Fibroblast of skin of right quadriceps (primary cell): ENCODE results near the gene MAEL.

ENCODE experiments used
- DNase-seq: peaks from one replicate; pipeline ENCODE4 v3.0.0-alpha.2; 2013

The MAEL gene

DNA sequence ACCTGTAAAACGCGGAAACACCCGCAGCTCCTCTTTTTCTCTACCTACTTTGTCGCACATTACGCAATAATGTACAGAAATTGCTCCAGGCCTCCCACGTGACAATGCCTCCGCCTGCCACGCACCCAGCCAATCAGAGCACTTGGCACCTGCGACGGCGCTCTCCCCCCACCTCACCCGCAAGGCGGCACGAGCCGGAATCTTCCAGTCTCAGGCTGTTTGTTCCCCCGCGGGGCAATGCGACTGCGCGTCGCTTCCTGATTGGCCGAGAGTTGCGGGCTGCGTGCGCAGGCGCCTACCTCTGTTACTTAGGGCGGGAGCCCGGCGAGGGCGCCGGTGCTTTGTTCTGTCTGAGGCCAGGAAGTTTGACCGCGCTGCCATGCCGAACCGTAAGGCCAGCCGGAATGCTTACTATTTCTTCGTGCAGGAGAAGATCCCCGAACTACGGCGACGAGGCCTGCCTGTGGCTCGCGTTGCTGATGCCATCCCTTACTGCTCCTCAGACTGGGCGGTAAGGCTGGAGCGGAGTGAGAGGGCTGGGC is at the start of gene MAEL:
TSS of gene MAEL (plus strand) at position 307 of the 542 bp plus-strand sequence. CDS start at position 380, 73 bp downstream.
- no peak for DNase-seq

DNA sequence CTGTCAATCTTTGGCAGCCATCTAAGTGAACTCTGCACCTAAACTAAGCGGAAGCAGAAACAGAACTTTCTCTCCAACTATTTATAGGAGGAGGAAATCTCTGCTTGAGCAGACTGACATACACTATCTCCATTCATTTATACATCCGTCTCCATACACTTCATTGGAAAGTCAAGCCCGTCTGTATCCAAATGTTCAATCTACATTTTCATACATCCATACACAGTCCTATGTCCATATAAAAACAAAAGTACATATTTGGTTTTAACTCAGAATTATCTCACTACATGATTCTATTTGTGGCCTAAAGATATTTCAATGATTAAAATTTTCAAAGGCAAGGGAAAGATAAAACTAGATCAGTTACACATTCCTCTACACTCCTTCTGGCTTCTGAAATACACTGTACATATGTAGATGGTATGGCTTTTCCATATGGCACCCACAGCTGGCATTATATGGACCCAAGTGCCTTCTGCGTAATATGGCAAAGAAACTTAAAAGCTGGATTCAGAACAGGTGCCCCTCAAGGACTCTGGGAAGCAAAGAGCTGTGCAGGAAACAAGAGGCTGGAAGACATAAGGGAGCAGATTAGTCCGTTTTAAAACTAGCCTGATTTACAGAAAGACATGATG is 49.2 kb upstream of the MAEL start:
- no peak for DNase-seq

DNA sequence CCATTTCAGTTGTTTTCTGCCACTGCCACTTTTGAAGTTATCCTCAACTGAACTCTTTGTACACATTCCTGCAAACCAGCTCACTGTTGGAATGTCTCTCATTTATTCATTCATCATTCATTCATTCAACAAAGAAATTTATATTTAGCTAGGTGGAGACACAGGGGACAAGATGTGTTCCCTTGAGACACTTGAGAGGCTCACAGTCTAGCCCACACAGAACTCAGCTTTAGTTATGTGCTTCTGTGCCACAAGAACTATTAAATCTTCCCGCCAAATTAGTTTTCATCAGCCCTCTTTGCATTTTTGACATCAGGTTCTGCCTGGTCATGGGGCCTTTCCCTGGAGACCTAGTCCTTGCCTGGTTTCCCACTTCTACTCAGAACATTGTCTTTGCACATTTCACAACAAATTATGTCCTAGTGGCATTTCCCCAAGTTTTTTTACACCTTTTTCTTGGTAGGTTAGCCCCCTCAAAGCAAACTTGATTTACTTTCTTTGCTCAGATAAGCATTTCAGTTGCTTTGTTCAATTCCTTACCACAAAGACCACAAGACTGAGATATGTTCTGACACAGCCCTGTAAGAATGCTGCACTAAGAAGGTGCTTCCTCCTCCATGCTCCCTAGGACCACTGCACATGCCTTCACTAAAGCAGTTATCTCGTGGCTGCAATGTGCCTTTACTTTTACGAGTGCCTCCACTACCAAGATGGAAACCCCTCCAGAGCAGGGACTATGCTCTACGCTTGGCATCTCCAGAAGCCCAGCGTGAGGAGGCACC is 44.7 kb upstream of the MAEL start:
- DNase-seq, result peak; percentile 72

DNA sequence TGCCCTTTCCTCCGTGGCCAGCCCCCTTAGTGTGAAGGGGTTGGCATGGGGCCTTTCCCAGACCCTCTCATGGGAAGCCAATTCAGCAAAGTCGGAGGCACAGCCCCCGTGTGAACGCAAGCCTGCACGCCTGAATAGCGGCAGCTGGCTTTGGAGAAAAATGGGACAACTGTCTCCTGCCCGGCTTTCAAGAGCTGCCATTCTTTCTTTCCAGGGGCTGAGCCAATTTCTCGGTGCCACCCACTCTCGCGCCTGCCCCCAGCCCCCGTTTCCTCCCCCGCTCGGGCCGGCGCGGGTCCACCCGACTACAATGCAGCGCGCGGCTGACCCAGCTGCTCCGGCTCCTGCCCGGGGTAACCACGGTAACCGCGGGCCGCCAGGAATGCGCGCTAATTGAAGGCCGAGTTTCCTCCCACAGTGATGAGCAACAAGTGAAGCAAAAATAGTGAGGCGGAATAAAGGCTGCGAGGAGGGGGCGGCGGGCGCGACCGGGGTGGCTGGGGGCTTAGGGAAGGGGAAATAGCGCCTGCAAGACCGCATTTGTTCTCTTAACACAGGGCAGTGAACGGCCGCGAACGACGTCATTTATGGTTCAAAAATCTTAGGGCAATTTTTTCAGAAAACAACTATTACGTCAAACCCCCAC is 41.6 kb upstream of the MAEL start:
- DNase-seq, result peak; percentile 44

DNA sequence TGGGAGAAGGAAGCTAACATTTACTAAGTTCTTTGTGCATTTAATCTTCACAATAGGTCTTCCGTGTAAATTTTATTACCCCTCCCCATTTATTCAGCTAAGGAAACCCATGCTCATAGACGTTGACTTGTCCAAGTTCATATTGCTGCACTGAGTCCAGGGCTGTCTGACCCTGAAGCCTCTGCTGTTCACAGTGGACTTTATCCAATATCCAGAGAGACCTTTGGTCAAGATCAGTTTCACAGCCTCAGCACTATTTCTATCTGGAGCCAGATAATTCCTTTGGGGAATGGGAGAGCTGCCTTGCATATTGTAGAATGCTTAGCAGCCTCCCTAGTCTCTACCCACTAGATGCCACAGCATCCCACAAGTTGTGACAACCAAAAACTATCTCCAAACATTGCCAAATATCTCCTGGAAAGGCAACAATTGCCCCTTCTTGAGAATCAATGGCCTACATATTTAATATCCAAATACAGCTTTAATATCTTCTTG is 40.2 kb upstream of the MAEL start:
- no peak for DNase-seq

DNA sequence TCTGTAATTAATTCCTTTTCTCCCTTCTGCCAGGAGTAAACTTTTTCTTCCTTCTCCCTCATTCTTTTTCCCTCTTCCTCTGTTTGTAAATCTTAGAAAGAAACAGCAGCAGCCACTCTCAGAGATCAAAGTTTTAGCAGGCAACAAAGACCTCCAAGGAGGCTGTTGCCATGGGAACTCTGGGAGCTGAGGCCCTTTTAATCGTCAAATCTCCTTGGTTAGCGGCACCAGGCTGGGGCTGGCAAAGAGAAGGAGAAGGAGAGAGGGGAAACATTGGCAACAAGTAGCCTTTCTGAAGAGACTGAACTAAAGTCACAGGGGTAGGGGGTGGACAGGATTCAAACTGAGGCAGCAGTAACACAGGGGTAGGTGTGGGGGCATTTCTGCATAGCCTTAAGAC is 38.9 kb upstream of the MAEL start:
- no peak for DNase-seq

DNA sequence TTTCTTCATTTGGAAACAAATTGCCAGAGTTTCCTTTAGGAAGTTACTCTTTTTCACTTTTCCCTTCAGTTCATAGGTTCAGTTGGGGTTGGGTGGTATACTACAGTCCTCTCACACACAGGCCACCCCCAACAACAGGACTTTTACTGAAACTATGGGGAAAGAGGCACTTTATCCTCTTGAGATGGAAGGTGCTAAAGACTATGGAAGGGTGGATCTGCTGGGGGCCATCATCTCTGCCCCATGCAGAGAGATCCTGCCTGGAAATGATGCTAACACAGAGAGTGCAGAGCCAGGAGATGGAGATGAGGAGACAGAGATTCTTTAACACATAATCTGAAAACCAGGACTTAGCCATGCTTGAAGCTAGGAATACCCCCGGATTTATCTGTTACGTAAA is 38.0 kb upstream of the MAEL start:
- DNase-seq, result no peak

DNA sequence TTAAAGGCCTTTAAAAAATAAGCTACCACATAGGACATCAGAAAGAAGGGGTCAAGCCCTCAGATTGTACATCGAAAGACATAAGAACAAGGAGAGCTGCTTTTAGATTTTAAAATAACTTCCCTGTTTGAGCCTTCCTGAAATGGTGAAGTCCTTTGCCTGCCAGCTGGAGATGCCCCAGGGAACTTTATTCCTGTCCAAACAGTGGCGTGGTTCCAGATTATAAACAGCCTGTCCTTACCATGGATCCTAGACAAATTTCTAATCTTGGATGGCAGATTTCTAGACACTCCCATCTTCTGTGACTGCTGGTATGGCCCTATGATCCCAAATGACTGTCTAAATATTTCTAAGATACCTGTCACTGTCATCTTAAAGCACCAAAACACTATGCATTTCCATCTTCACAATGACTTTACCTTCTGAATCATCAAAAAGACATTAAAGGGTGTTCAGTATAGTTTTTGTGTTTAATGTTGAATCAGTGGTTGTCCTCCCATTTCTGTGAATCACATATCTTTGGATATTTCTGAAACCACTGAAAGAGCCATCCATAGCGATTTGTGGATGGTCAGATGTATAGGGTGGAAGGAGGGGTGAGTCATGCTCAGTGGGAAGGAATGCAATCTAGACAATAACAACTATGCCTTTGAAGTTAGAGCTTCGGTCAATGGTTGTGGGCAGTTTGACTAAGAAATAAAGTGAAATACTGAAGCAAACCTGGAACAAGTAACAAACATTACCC is 36.9 kb upstream of the MAEL start:
- DNase-seq, result peak; percentile 70

DNA sequence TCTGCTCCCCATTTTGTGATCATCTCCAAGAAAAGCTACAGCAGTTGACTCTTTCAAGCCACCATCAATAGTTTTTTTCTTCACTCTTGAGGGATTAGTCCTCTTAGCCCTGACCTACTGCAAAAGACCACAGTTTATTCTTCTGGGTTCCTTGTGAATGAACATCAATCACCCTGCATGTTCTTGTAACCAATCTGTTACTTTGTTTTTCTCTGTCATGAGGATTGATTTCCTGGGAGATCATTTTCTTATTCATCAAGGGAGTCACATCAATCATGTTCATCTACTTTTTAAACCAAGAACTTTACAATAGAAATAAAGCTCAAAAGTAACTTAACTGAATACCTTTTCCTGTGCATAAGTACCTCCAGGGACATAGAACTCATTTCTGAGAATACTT is 35.6 kb upstream of the MAEL start:
- DNase-seq, result no peak

DNA sequence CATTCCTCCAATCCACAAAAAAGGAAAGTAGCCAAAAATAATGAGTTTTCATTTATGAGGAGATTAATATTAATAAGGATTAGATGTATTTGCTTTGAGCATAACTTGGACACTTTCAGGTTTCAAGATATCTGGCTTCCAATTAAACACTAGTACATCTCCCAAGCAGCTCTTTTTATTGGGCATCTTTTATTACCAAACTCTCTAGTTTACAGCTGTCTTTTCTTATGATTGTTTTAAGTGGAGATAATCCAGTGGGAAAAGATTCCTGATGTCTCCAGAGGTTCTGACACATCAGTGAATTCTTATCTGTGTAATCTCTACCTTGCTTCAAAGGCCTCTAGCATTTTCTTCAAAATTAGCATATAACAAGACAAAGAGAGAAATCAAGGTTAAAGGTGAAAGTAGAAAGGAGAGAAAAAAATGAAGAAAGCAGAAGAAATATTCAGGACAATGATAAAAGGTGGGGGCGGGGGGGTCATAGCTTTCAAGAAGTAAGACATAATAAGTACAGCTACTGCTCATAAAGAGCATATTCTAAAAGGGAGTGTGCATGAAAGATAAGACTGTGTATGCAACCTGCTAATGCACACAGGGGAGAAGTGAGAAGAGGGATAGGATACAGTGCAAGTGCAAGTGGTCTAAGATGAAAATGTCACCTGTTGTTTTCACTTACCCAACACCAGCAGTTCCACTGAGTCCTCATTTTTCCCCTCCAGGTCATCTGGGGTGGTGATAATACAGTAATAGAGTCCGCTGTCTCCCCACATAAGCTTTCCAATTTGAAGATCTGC is 32.8 kb upstream of the MAEL start:
- DNase-seq, result no peak

DNA sequence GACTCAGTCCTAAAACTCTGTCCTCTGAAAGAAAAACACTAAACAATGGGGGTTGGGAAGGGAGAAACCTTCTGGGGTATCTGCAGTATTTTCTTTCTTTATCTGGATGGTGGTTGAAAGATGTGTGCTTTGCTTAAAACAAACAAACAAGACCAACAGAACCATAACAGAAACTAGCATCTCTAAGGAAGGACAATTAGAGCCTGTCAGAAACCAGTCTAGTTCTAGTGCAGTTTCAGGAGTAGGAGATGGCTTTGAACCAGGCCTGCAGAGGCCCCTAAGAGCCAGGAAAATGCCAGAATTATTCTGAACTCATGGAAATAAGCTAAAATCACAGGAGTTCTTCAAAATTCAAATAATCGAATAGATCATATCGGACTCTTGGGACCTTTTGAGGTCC is 32.2 kb upstream of the MAEL start:
- no peak for DNase-seq

DNA sequence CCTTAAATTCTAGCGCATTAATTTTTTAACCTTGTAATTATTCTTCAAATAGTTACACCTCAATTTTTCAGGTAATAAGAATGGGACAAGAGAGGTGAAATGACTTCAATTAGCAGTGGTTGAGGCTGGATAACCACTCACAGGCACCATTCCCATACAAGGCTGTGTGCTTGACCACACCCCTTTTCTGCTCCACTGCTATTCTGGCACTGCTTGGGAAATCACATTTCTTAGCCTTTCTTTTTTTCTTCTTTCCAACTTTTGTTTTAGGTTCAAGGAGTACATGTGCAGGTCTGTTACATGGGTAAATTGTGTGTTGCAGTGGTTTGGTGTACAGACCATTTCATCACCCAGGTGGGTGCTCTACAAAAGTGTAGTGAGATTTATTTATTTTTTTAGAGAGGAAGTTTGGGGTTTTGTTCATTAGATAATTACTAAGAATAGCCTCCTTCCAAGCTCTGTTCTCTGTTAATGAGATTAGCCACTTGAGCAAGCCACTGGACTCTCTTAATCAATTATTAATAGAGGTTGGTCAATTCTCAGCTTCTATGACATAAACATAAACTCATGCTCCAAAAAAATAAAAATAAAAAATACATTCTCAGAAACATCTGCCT is 28.1 kb upstream of the MAEL start:
- no peak for DNase-seq

DNA sequence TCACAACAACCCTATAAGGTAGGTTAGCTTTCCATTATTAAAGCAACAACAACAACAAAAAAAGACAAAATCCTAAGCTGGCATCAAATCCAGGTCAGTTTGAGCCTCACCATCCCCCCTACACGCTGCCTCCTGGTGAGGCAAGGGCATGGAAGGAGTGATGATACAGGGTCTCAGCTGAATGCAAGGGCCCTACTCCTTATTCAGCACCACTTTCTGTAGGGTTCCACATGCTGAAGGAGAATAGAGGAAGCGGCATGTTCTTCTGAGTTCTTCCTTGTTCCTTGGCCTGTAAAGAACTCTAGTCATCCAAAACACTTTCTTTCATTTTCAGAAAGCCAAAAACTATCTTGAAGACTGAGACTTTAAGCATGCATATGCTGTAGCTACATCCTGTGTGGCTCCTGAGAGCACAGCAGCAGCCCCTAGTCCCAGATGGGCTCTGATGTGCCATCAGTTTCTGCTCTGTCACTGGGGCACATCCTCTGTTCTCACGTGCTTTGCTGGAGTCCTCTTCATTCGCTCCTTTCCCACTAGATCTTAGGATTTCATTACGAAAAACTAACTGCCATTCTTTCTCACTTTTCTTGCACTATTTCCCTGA is 19.9 kb upstream of the MAEL start:
- DNase-seq, result no peak

DNA sequence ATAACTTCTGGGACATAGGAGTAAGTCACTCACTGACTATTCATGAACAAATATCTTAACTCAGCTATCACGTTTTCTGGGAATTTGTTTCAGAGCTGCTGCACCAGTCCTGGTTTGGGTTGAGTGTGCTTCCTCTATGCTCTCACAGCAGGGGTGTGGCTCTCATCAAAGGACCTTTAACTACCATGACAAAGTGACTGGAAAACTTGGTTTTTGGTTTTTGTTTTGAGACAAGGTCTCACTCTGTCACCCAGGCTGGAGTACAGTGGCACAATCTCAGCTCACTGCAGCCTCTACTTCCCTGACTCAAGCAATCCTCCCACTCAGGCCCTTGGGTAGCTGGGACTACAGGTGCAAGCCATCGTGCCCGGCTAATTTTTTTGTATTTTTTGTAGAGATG is 17.8 kb upstream of the MAEL start:
- no peak for DNase-seq

DNA sequence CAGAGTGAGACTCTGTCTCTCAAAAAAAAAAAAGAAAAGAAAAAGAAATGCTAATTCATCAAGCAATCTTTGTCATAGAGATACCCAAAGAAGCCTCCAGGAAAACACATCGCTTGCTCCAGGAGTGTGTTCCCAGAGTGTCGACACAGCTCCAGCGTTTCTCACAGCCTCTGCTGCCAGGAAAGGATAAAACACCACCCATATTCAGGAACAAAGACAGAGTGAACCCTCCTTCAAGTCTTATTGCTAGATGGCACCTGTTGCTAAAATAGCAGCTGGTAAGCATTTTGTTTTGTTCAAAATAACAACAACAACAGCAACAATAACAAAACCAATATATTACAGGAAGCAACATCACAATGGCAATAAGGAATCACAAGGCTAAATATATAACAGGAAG is 16.9 kb upstream of the MAEL start:
- no peak for DNase-seq

DNA sequence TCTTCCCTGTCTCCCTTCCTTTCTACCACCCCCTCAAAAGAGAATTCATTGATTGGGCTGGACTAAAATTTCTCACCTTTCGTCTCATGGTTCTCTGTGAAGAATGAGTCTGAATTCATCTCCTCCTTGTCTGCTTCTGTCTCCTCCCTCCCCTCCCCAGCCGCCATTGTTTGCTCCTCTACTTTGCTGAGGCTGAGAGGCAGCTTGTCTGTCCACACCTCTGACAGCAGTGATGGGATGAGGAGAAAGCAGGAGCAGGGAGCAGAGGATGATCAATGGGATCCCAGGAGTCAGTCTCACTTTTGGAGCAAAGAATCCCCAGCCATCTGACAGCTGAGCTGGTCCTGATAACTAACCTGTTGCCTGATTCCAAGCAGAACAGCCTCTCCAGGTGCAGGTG is 16.3 kb upstream of the MAEL start:
- no peak for DNase-seq

DNA sequence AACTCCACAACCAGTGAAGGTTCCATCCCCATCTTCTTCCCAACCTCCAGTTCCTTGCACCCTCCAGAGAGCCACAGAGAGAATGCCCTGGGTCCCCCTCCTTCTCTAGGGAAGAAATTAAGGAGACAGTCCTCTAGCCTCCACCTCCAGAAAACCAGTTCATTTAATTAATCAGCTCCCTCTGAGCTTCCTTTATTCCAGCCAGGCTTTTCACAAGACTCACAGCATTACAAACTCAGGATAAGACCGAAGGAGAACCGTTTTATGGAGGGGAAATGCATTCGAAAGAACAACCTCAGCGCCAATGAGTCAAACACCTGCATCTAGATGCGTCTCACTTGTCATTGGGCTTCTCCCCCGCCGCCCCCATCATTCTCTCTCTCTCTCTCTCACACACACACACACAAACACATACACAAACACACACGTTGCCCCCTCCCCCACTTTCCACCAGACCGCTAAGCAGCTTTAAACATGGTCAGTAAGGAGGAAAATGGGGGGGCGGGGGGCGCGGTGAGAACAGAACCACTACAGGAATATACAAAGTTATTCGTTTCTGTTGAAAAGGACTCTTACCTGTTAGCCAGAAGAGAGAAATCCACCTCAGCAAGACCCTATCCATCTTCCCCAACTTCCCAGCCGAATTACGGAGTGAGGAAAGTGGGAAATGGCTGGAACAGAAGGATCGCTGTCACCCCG is 14.3 kb upstream of the MAEL start:
- no peak for DNase-seq

DNA sequence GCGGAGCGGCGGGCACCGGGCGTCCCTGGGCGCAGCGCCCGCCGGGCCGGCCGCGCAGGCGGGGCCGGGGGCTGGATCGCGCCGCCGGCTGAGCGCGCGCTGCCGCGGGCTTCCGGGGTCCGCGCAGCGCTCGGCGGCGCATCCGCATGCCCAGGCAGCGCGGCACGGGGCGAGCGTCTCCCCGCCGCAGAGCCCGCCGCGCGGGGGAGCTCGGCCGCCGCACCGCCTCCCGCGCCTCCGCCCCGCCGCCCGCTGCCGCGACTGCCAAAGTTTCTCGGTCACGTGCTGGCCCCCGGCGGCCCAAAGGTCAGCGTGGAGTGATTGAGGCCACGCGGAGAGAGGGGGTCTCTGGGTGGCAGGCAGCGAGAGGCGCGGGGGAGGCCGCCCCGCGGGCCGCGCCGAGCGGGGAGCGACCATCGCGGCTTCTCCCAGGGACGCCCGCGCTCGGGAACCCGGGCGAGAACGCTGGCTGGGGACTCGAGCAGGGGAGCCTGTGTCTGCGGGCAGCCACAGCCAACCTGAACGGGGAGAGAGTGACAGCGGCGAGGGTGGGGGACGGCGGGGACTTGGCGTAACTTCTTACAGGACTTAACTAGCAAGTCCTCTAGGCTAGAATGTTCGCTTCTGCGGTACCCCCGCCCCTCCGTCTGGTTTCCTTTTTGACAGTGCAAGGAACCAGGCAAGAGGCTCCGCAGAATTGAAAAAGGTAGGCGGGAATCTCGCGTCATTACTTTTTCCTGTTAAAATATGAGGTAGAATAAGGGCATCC is 13.5 kb upstream of the MAEL start, which contains the start of gene ILDR2:
TSS of gene ILDR2 (minus strand) at position 180 of the 769 bp plus-strand sequence. CDS start 272 bp downstream, outside the sequence.
- DNase-seq, result peak; percentile 8

DNA sequence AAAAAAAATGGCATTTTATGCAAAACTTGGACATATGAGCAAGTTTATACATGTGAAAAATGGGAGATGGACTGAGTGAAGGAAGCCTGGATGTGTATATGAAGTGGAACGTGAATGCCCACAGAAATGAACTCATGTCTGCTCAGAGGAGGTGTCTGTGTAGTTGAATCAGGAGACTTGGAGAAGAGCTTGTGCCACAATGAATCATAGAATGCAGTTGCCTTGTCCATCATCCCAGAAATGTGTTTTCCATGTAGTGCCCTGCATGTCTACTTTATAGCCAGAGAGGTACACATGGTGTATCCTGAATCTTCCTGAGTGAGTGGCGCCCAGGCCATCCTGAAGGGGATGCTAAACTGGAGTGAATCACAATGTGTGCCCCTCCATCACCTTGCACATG is 11.1 kb upstream of the MAEL start:
- no peak for DNase-seq

DNA sequence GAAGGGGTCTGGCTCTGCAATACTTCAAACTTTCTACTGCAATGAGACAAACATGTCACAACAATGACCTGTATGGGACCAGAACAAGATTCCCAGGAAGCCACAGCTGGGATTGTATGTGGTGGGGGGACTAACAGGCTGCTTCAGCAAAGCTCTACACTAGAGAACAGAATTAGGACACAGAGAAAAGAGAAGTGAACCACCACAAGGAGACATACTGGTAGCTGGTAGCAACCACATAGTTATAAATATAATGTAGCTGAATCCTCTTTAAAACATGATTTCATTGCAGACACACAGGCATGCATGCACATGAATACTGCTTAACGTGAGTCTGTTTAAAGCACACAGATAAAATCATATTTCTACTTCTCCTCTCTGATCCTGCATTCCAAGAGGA is 10.3 kb upstream of the MAEL start:
- DNase-seq, result no peak
